ENCODE measurements around the gene AP3B1. TPM values are rescaled to one million over a fixed set of nuclear protein-coding genes. Genes with fewer than 3 reads are reported as not detected.

AP3B1 gene
- total and polyA plus RNA-seq, 2 donors (not counting 3 experiments of a cell fraction or from before 2014, with no cell fraction given), result 31.6 to 46.7 TPM

DNA sequence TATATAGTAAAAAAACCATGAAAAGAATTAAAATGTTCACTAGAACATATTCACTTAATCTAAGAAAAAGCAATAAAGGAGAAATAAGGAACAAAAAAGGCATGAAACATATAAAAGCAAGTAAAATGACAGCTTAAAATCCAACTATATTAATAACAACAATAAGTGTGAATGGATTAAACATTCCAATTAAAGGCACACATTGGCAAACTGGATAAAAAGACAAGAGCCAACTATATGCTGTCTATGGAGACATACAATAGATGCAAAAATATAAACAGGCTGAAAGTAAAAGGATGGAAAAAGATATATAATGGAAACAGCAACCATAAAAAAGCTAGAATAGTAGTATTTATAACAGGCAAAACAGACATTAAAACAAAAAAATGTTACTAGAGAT lies 70.1 kb downstream of the AP3B1 start:
- H3K4me2 ChIP-seq (ENCODE audit: insufficient read depth, low read length), result no peak overlapping the region
- DNase-seq (ENCODE audit: low read depth, low spot score) (no peak), FAIRE-seq (no peak)
- ChIA-PET CTCF (interaction anchor here (1.2 kb wide), 1 partner anchor 16 kb away, joined by 3 read pairs; no protein-coding TSS in a partner anchor), POLR2A (no interaction called here)
- dilution Hi-C loops (cut with MboI; ENCODE audit: extremely low pct_ligation_motif_present, low sequenced_read_pairs), result no loop called here
- intact Hi-C loops (cut with micrococcal nuclease), result no loop called here
- H3K9me3 ChIP-seq (replicated peaks; ENCODE audit: control insufficient read depth, insufficient read depth, low read length), result no peaks in the 10 kb centered on the region
- TF ChIP-seq, protein P1, sequence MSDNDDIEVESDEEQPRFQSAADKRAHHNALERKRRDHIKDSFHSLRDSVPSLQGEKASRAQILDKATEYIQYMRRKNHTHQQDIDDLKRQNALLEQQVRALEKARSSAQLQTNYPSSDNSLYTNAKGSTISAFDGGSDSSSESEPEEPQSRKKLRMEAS (IDR thresholded peaks at IDR 0.05; ENCODE audit: insufficient read depth, insufficient read length), result no peak
- TF ChIP-seq FOS (IDR thresholded peaks at IDR 0.05; ENCODE audit: borderline replicate concordance, insufficient read depth, low read length) (no peak), GATA2 (IDR thresholded peaks at IDR 0.05; ENCODE audit: insufficient read depth, insufficient read length, low read depth, low read length) (no peak), POLR2A (IDR thresholded peaks at IDR 0.05; ENCODE audit: low read depth, low read length) (no peak), MYC (IDR thresholded peaks at IDR 0.05; ENCODE audit: low read depth, low read length) (no peak), EZH2 (IDR thresholded peaks at IDR 0.05; ENCODE audit: borderline replicate concordance, low read depth, low read length, severe bottlenecking) (no peak), JUN (IDR thresholded peaks at IDR 0.05; ENCODE audit: borderline replicate concordance, insufficient read depth, insufficient read length, low read depth) (no peak), POLR2AphosphoS5 (IDR thresholded peaks at IDR 0.05; ENCODE audit: insufficient read depth, low read depth, low read length) (no peak)
- TF ChIP-seq, protein P2, sequence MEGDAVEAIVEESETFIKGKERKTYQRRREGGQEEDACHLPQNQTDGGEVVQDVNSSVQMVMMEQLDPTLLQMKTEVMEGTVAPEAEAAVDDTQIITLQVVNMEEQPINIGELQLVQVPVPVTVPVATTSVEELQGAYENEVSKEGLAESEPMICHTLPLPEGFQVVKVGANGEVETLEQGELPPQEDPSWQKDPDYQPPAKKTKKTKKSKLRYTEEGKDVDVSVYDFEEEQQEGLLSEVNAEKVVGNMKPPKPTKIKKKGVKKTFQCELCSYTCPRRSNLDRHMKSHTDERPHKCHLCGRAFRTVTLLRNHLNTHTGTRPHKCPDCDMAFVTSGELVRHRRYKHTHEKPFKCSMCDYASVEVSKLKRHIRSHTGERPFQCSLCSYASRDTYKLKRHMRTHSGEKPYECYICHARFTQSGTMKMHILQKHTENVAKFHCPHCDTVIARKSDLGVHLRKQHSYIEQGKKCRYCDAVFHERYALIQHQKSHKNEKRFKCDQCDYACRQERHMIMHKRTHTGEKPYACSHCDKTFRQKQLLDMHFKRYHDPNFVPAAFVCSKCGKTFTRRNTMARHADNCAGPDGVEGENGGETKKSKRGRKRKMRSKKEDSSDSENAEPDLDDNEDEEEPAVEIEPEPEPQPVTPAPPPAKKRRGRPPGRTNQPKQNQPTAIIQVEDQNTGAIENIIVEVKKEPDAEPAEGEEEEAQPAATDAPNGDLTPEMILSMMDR (IDR thresholded peaks at IDR 0.05; ENCODE audit: extremely low read depth in 1 of 2, insufficient read depth in 1 of 2, low read depth in 1 of 2, low read length in 2 of 2), result no peak
- H3K4me1 ChIP-seq (ENCODE audit: control insufficient read depth, extremely low read depth, insufficient read depth, low read length), result no peaks in the 10 kb centered on the region
- H3K36me3 ChIP-seq (ENCODE audit: control insufficient read depth in 2 of 2, extremely low read depth in 1 of 2, insufficient read depth in 2 of 2, low read length in 2 of 2), result peaks cover 0 to 2% of the 10 kb centered on the region in 2 experiments
- H3K27me3 ChIP-seq (ENCODE audit: control insufficient read depth in 2 of 2, insufficient read depth in 2 of 2, low read length in 2 of 2), result no peaks in the 10 kb centered on the region
- no TSS peak for BruUV-seq (replicated peaks)
- H3K9ac ChIP-seq (replicated peaks; ENCODE audit: extremely low read depth, insufficient read depth, low read length), result no peak overlapping the region
- no peak overlapping the region for H2AFZ ChIP-seq (ENCODE audit: low read depth, low read length)
- H3K27ac ChIP-seq (ENCODE audit: insufficient read depth, low read depth, low read length), result no peak overlapping the region
- no peak overlapping the region for H3K4me3 ChIP-seq (replicated peaks in 1 of 3; ENCODE audit: insufficient read depth in 1 of 3, low read depth in 1 of 3, low read length in 3 of 3)
- no peaks in the 10 kb centered on the region for H3K9me1 ChIP-seq (replicated peaks; ENCODE audit: control insufficient read depth, extremely low read depth, insufficient read depth, low read length)
- H3K79me2 ChIP-seq (ENCODE audit: control insufficient read depth, insufficient read depth, low read length), result no peaks in the 10 kb centered on the region
- no peaks in the 10 kb centered on the region for H4K20me1 ChIP-seq (replicated peaks; ENCODE audit: control insufficient read depth, extremely low read depth, insufficient read depth, low read length)

Measured in endothelial cell of umbilical vein (primary cell).